HG03103 (cell line): ENCODE results near the gene LMLN.
"Not testable (repeated sequence)": the region's sequence is repeated elsewhere in the genome, so short reads cannot be mapped to it uniquely, and the experiment has no call there.

Source experiments
- ATAC-seq: cut with Tn5 transposase; IDR thresholded peaks from one replicate; pipeline ENCODE4 v1.9.1; 2021; ENCODE audit warnings: low read depth; ENCODE audit not compliant: unreplicated experiment

The LMLN gene

GRCh38 chr3:197956626-197956988, 3.4 kb upstream of the LMLN start:
- ATAC-seq = no peak

GRCh38 chr3:197957790-197958133, 2.3 kb upstream of the LMLN start:
- no peak for ATAC-seq

GRCh38 chr3:197958346-197958745, 1.7 kb upstream of the LMLN start:
- no peak for ATAC-seq

GRCh38 chr3:197958848-197959247, 1.2 kb upstream of the LMLN start:
- ATAC-seq = not testable (repeated sequence)

- ATAC-seq = no peak
Measured at GRCh38 chr3:197959500-197959890, 522 bp upstream of the LMLN start.

- no peak for ATAC-seq
Measured at GRCh38 chr3:197960694-197961581, 921 bp downstream of the LMLN start.

- no peak for ATAC-seq
Measured at GRCh38 chr3:197961582-197961945, 1.5 kb downstream of the LMLN start.

GRCh38 chr3:197963019-197963637, 3.1 kb downstream of the LMLN start:
- no peak for ATAC-seq

- ATAC-seq = not testable (repeated sequence)
Measured at GRCh38 chr3:197967337-197967989, 7.4 kb downstream of the LMLN start.

GRCh38 chr3:197970588-197970987, 10.6 kb downstream of the LMLN start:
- ATAC-seq = no peak

GRCh38 chr3:197974016-197974415, 14.0 kb downstream of the LMLN start:
- ATAC-seq = no peak

GRCh38 chr3:197975311-197975710, 15.3 kb downstream of the LMLN start:
- no peak for ATAC-seq

GRCh38 chr3:197983076-197983475, 23.1 kb downstream of the LMLN start:
- no peak for ATAC-seq

- ATAC-seq = no peak
Measured at GRCh38 chr3:197989651-197990050, 29.6 kb downstream of the LMLN start.

- no peak for ATAC-seq
Measured at GRCh38 chr3:197994736-197995135, 34.7 kb downstream of the LMLN start.

- no peak for ATAC-seq
Measured at GRCh38 chr3:197996855-197997254, 36.8 kb downstream of the LMLN start.

GRCh38 chr3:197997936-197998335, 37.9 kb downstream of the LMLN start:
- no peak for ATAC-seq

GRCh38 chr3:198017090-198017489, 57.1 kb downstream of the LMLN start:
- no peak for ATAC-seq

GRCh38 chr3:198018416-198018815, 58.4 kb downstream of the LMLN start:
- ATAC-seq = no peak

GRCh38 chr3:198019115-198019514, 59.1 kb downstream of the LMLN start:
- no peak for ATAC-seq

- ATAC-seq = no peak
Measured at GRCh38 chr3:198021320-198021719, 61.3 kb downstream of the LMLN start.

- no peak for ATAC-seq
Measured at GRCh38 chr3:198022604-198023003, 62.6 kb downstream of the LMLN start.
